ENCODE data around the gene GIT1. TPM values are rescaled to one million over a fixed set of nuclear protein-coding genes. Genes with fewer than 3 reads are reported as not detected.

The GIT1 gene
- total RNA-seq, 2 donors from 2014 or later: 24.1 to 35.3 TPM

DNA sequence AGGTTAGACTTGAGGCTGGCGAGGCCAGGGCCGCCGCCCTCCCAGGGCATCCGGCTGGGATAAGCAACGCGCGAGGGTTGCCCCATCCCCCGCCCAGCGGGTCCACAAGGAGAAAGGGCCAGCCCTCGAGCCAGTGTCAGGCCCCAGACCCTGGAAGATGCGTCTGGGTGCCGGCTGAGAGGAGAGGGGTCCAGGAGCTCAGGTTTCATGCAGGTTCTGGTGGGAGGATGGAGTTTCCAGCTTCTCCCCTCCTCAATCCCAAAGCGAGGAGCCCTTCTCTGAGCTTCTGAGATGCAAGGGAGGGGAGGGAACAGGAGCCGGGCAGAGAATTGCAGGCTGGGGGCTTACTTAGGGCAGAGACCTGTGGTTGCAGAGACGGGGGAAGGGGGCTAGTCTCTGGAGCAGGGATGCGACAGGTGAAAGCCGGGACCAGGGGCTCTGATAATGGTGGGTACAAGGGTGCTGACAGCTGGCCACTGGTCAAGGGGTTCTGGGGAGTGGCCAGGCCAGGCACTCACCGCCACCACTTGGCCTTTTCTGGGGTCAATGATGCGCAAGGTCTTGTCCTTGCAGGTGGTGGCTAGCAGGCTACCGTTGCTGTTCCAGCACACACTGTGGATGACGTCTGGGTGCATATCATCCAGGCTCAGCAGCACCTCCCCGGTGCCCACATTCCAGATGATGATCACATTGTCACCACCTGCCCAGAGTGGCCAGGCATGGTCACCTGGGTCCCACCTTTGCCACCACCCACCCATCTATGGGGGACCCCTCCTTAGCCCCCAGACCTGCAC, 29.0 kb upstream of the GIT1 start:
- Histone ChIP-seq H3K27ac (no peak overlapping the region), H3K27me3 (replicated peaks; ENCODE audit: insufficient read depth) (no peaks in the 10 kb centered on the region), H3K4me3 (peak overlapping the region; percentile 70), H3K36me3 (no peaks in the 10 kb centered on the region), H3K9me3 (no peaks in the 10 kb centered on the region), H3K4me1 (ENCODE audit: control insufficient read depth in 1 of 2, low read depth in 2 of 2) (peaks cover 38 to 88% of the 10 kb centered on the region in 2 donors)
- DNase-seq (ENCODE audit: low spot score): no peak
- no peak for ATAC-seq (ENCODE audit: insufficient number of reproducible peaks, low FRiP score, low read depth)
- TF ChIP-seq, protein P1, sequence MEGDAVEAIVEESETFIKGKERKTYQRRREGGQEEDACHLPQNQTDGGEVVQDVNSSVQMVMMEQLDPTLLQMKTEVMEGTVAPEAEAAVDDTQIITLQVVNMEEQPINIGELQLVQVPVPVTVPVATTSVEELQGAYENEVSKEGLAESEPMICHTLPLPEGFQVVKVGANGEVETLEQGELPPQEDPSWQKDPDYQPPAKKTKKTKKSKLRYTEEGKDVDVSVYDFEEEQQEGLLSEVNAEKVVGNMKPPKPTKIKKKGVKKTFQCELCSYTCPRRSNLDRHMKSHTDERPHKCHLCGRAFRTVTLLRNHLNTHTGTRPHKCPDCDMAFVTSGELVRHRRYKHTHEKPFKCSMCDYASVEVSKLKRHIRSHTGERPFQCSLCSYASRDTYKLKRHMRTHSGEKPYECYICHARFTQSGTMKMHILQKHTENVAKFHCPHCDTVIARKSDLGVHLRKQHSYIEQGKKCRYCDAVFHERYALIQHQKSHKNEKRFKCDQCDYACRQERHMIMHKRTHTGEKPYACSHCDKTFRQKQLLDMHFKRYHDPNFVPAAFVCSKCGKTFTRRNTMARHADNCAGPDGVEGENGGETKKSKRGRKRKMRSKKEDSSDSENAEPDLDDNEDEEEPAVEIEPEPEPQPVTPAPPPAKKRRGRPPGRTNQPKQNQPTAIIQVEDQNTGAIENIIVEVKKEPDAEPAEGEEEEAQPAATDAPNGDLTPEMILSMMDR (IDR thresholded peaks at IDR 0.05): no peak

- H3K36me3 ChIP-seq: no peaks in the 10 kb centered on the region
- TF ChIP-seq, protein P1 (IDR thresholded peaks at IDR 0.05): peak; percentile 43
- no peaks in the 10 kb centered on the region for H3K9me3 ChIP-seq
- DNase-seq (ENCODE audit: low spot score) (no peak), ATAC-seq (ENCODE audit: insufficient number of reproducible peaks, low FRiP score, low read depth) (no peak)
- H3K4me3 ChIP-seq: peak overlapping the region; percentile 70
- H3K27ac ChIP-seq: no peak overlapping the region
- no peaks in the 10 kb centered on the region for H3K27me3 ChIP-seq (replicated peaks; ENCODE audit: insufficient read depth)
- H3K4me1 ChIP-seq (ENCODE audit: control insufficient read depth in 1 of 2, low read depth in 2 of 2): peaks cover 38 to 89% of the 10 kb centered on the region in 2 donors
Observed at GRCh38 chr17:29617481-29618271, 28.2 kb upstream of the GIT1 start.

GRCh38 chr17:29617125-29617480, 27.7 kb upstream of the GIT1 start:
- no peak overlapping the region for H3K27ac ChIP-seq

GRCh38 chr17:29616300-29617048, 27.0 kb upstream of the GIT1 start:
- H3K27ac ChIP-seq: no peak overlapping the region
- peak overlapping the region; percentile 70 for H3K4me3 ChIP-seq
- DNase-seq (ENCODE audit: low spot score) (no peak), ATAC-seq (ENCODE audit: insufficient number of reproducible peaks, low FRiP score, low read depth) (no peak)
- H3K36me3 ChIP-seq: no peaks in the 10 kb centered on the region
- TF ChIP-seq, protein P1 (IDR thresholded peaks at IDR 0.05): no peak
- H3K9me3 ChIP-seq: no peaks in the 10 kb centered on the region
- H3K27me3 ChIP-seq (replicated peaks; ENCODE audit: insufficient read depth): no peaks in the 10 kb centered on the region
- H3K4me1 ChIP-seq (ENCODE audit: control insufficient read depth in 1 of 2, low read depth in 2 of 2): peaks cover 35 to 82% of the 10 kb centered on the region in 2 donors

More at GRCh38 chr17:29617125-29617480, 27.7 kb upstream of the GIT1 start:
- Histone ChIP-seq H3K36me3 (no peaks in the 10 kb centered on the region), H3K4me3 (peak overlapping the region; percentile 70), H3K4me1 (ENCODE audit: control insufficient read depth in 1 of 2, low read depth in 2 of 2) (peaks cover 38 to 88% of the 10 kb centered on the region in 2 donors), H3K9me3 (no peaks in the 10 kb centered on the region), H3K27me3 (replicated peaks; ENCODE audit: insufficient read depth) (no peaks in the 10 kb centered on the region)
- DNase-seq (ENCODE audit: low spot score): no peak
- TF ChIP-seq, protein P1 (IDR thresholded peaks at IDR 0.05): peak; percentile 54
- no peak for ATAC-seq (ENCODE audit: insufficient number of reproducible peaks, low FRiP score, low read depth)
